Hematopoietic multipotent progenitor cell treated with erythropoietin and hydrocortisone succinate and interleukin-3 and kit ligand, for 6 days (in vitro differentiated cells): ENCODE results near the gene ATP2C2.

ENCODE experiments used
- DNase-seq: peaks from one replicate; pipeline ENCODE4 v3.0.0-alpha.2; 2015

ATP2C2 gene

GRCh38 chr16:84454611-84455010 lies 86.3 kb downstream of the ATP2C2 start:
- no peak for DNase-seq

GRCh38 chr16:84455031-84455430 lies 86.7 kb downstream of the ATP2C2 start:
- DNase-seq = no peak

GRCh38 chr16:84458606-84459532 lies 90.5 kb downstream of the ATP2C2 start:
- no peak for DNase-seq

- no peak for DNase-seq
Measured at GRCh38 chr16:84459533-84459894, 91.2 kb downstream of the ATP2C2 start.

GRCh38 chr16:84459941-84460405 lies 91.6 kb downstream of the ATP2C2 start:
- DNase-seq = no peak

- DNase-seq = no peak
Measured at GRCh38 chr16:84460406-84461028, 92.2 kb downstream of the ATP2C2 start.

GRCh38 chr16:84461029-84461412 lies 92.7 kb downstream of the ATP2C2 start:
- no peak for DNase-seq

GRCh38 chr16:84461413-84462295 lies 93.3 kb downstream of the ATP2C2 start:
- no peak for DNase-seq

- DNase-seq = no peak
Measured at GRCh38 chr16:84462296-84463210, 94.2 kb downstream of the ATP2C2 start.

GRCh38 chr16:84463221-84463620 lies 94.9 kb downstream of the ATP2C2 start:
- no peak for DNase-seq

GRCh38 chr16:84464116-84464515 lies 95.8 kb downstream of the ATP2C2 start:
- DNase-seq = no peak

- DNase-seq = no peak
Measured at GRCh38 chr16:84465154-84465553, 96.8 kb downstream of the ATP2C2 start.

GRCh38 chr16:84466692-84467091 lies 98.4 kb downstream of the ATP2C2 start:
- DNase-seq = no peak

- no peak for DNase-seq
Measured at GRCh38 chr16:84467256-84467655, 98.9 kb downstream of the ATP2C2 start.

GRCh38 chr16:84467709-84468108 lies 99.4 kb downstream of the ATP2C2 start:
- DNase-seq = no peak

- DNase-seq = no peak
Measured at GRCh38 chr16:84471316-84471715, 103.0 kb downstream of the ATP2C2 start.

- no peak for DNase-seq
Measured at GRCh38 chr16:84471966-84472365, 103.6 kb downstream of the ATP2C2 start.

- no peak for DNase-seq
Measured at GRCh38 chr16:84475643-84476240, 107.4 kb downstream of the ATP2C2 start.

- DNase-seq = no peak
Measured at GRCh38 chr16:84476401-84476800, 108.1 kb downstream of the ATP2C2 start.

- DNase-seq = no peak
Measured at GRCh38 chr16:84477661-84478060, 109.3 kb downstream of the ATP2C2 start.

- DNase-seq = no peak
Measured at GRCh38 chr16:84478172-84478947, 110.0 kb downstream of the ATP2C2 start.
